ENCODE measurements around the gene FASTK.

FASTK gene

GRCh38 chr7:151122796-151123157 is 42.2 kb upstream of the FASTK start:
- TF ChIP-seq CTCF (IDR thresholded peaks at IDR 0.05; ENCODE audit: borderline replicate concordance, control extremely low read depth, extremely low read depth, insufficient read depth, missing control alignments): no peak
- DNase-seq (ENCODE audit: low spot score): no peak
- in situ Hi-C loops (cut with MboI; ENCODE audit: low sequenced_read_pairs, unreplicated experiment): no loop called here

GRCh38 chr7:151122276-151122675 is 41.7 kb upstream of the FASTK start:
- no peak for DNase-seq (ENCODE audit: low spot score)
- no peak for TF ChIP-seq CTCF (IDR thresholded peaks at IDR 0.05; ENCODE audit: borderline replicate concordance, control extremely low read depth, extremely low read depth, insufficient read depth, missing control alignments)
- in situ Hi-C loops (cut with MboI; ENCODE audit: low sequenced_read_pairs, unreplicated experiment): no loop called here

- no peak for TF ChIP-seq CTCF (IDR thresholded peaks at IDR 0.05; ENCODE audit: borderline replicate concordance, control extremely low read depth, extremely low read depth, insufficient read depth, missing control alignments)
- in situ Hi-C loops (cut with MboI; ENCODE audit: low sequenced_read_pairs, unreplicated experiment): no loop called here
- no peak for DNase-seq (ENCODE audit: low spot score)
Observed at GRCh38 chr7:151121380-151122170, 41.0 kb upstream of the FASTK start.

- DNase-seq (ENCODE audit: low spot score): no peak
- no peak for TF ChIP-seq CTCF (IDR thresholded peaks at IDR 0.05; ENCODE audit: borderline replicate concordance, control extremely low read depth, extremely low read depth, insufficient read depth, missing control alignments)
- in situ Hi-C loops (cut with MboI; ENCODE audit: low sequenced_read_pairs, unreplicated experiment): no loop called here
Observed at GRCh38 chr7:151120896-151121295, 40.3 kb upstream of the FASTK start.

- no peak for TF ChIP-seq CTCF (IDR thresholded peaks at IDR 0.05; ENCODE audit: borderline replicate concordance, control extremely low read depth, extremely low read depth, insufficient read depth, missing control alignments)
- in situ Hi-C loops (cut with MboI; ENCODE audit: low sequenced_read_pairs, unreplicated experiment): no loop called here
Observed at GRCh38 chr7:151119902-151120301, 39.3 kb upstream of the FASTK start.

GRCh38 chr7:151119055-151119415 is 38.4 kb upstream of the FASTK start:
- no peak for DNase-seq (ENCODE audit: low spot score)
- in situ Hi-C loops (cut with MboI; ENCODE audit: low sequenced_read_pairs, unreplicated experiment): no loop called here
- no peak for TF ChIP-seq CTCF (IDR thresholded peaks at IDR 0.05; ENCODE audit: borderline replicate concordance, control extremely low read depth, extremely low read depth, insufficient read depth, missing control alignments)

More at GRCh38 chr7:151119902-151120301, 39.3 kb upstream of the FASTK start:
- no peak for DNase-seq (ENCODE audit: low spot score)

Data from GM13976 (cell line).